OCI-LY3 (cell line): ENCODE results near the gene FGF19.

Experiments
- CTCF ChIP-seq: fragments of 200-600, 300-600 bp; sonication (generic); IDR thresholded peaks from 2 replicates; pipeline ENCODE4 v1.5.1; 2014; ENCODE audit warnings: antibody characterized with exemption, low read length, low read depth
- EZH2phosphoT487 ChIP-seq: fragments of 200-600 bp; shearing (Covaris generic); IDR thresholded peaks from 2 replicates; pipeline ENCODE4 v1.6.1; 2018; ENCODE audit warnings: antibody characterized with exemption, mixed run types, low read depth

GRCh38 chr11:69664901-69665300 lies 38.9 kb downstream of the FGF19 start:
- TF ChIP-seq CTCF (no peak), EZH2phosphoT487 (no peak)
